SKM-1 (cell line): ENCODE measurements around the gene PKD2L1.

Experiments
- DNase-seq: peaks from one replicate; lab custom pipeline; 2025; ENCODE audit not compliant: unreplicated experiment; lab: John Stamatoyannopoulos, UW

The PKD2L1 gene

GRCh38 chr10:100356067-100357017 is 26.3 kb upstream of the PKD2L1 start:
- no peak for DNase-seq

DNA sequence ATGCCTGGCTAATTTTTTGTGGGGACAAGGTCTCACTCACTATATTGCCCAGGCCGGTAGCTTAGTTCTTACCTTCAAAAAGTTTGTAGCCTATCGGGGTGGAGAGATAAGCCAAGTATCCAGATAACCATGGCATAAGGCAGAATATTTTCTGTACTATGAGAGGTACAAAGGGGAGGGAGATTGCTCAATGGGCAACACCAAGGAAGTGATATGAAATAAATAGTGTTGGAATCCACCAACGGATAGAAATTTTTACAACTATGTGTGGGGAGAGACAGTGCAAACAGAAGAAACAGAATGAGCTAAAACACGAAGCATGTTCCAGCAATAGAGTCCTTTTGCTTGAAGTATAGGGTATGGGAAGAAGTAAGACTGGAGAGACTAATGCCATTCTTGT is 25.1 kb upstream of the PKD2L1 start:
- no peak for DNase-seq

- no peak for DNase-seq
These were observed 23.9 kb upstream of the PKD2L1 start for GRCh38 chr10:100353770-100354485.

GRCh38 chr10:100350914-100351485 is 21.0 kb upstream of the PKD2L1 start:
- no peak for DNase-seq

GRCh38 chr10:100349672-100350071 is 19.6 kb upstream of the PKD2L1 start:
- DNase-seq: no peak

DNA sequence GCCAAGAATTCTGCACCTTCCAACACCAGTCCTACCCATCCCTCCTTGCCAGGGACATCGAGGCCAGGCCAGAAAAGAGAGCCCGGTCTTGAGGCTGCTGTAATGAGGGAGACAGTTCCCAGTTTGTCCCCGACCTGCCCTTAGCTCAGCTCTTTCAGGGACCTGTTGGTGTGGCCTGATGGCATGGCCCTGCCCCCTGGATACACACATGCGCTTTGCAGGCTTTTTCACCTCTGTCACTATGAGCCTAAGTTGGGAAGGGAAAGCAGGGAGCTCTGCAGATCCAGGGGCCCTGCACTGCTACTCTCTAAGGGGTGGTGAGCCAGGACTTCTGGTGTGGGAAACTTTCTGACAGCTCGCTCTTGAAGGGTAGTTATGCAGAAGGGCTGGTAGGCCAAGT is 19.1 kb upstream of the PKD2L1 start:
- no peak for DNase-seq

GRCh38 chr10:100348389-100348927 is 18.4 kb upstream of the PKD2L1 start:
- DNase-seq: no peak

- DNase-seq: no peak
These were observed 17.7 kb upstream of the PKD2L1 start for GRCh38 chr10:100347568-100348195.

- DNase-seq: peak; percentile 95
These were observed 16.9 kb upstream of the PKD2L1 start, which contains the start of gene SCD for GRCh38 chr10:100346765-100347567. Gene SCD, plus strand, starts transcription at chr10:100347233. Its CDS starts 272 bp downstream, at chr10:100347505.

GRCh38 chr10:100346351-100346764 is 16.3 kb upstream of the PKD2L1 start:
- DNase-seq: no peak

DNA sequence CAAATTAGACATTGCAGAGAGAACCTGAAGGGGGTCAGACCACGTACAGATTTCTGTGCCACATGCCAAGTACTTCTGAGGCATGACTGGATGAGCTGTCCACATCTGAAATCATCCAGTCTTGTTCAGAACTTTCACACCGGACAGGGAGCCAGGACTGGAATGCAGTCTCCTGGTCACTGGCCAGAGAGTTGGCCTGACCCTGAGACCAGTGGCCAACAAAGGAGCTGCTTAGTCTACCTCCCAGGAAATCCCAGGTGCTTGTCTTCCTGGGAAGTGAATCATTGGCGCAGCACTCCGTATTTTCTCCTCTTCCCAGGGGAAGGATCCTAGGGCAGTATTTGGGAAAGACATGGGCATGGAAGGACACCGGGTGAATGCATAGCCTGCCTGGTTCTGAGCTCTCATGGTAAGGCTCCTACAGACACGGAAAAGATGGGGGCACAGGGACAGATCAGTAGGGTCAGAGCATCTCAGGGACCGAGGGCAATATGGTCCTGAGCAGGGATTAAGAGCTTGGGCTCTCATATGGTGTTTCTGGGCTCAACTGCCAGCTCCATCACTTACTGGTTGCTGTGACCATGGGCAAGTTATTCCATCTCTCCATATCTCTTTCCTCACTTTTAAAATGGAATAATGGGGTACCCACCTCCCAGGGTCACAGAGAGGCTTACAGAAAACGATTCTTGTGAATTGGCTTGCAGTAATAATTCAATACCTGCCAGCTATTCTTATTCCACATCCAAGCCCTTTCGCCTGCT is 15.7 kb upstream of the PKD2L1 start:
- DNase-seq: no peak

DNA sequence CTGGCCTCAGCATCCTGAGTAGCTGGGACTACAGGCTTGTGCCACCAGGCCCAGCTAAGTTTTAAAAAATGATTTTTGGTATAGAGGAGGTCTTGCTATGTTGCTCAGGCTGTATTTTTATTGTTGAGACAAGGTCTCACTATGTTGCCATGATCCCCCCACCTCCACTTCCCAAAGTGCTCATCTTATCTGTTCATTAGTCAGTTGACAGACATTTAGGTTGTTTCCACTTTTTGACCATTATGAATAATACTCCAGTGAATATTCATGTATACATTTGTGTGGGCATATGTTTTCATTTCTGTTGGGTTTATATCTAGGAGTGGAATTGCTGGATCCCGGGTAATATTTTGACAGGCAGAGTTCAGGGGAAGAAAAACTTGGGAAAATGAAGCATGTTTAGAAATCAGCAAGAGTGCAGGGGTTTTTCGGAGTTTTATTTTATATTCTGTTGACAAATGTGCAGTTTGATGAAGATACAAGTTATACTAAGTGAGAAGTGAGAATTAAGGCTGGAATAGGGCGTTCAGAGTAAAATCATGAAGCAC is 14.3 kb upstream of the PKD2L1 start:
- DNase-seq: no peak

DNA sequence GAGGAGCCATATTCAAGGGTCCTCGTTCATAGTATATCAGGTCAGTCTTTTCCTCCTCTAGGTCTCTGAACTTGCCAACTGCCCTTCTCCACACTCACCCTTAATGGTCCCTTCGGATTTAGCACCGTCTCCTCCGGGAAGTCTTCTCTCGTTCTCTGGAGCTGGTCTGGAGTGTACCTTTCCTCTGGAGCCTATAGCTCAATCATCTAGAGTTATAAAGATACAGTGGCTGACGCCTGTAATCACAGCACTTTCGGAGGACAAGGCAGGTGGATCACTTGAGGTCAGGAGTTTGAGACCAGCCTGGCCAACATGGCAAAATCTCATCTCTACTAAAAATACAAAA is 12.6 kb upstream of the PKD2L1 start:
- DNase-seq: no peak

GRCh38 chr10:100341953-100342626 is 12.1 kb upstream of the PKD2L1 start:
- peak; percentile 33 for DNase-seq

DNA sequence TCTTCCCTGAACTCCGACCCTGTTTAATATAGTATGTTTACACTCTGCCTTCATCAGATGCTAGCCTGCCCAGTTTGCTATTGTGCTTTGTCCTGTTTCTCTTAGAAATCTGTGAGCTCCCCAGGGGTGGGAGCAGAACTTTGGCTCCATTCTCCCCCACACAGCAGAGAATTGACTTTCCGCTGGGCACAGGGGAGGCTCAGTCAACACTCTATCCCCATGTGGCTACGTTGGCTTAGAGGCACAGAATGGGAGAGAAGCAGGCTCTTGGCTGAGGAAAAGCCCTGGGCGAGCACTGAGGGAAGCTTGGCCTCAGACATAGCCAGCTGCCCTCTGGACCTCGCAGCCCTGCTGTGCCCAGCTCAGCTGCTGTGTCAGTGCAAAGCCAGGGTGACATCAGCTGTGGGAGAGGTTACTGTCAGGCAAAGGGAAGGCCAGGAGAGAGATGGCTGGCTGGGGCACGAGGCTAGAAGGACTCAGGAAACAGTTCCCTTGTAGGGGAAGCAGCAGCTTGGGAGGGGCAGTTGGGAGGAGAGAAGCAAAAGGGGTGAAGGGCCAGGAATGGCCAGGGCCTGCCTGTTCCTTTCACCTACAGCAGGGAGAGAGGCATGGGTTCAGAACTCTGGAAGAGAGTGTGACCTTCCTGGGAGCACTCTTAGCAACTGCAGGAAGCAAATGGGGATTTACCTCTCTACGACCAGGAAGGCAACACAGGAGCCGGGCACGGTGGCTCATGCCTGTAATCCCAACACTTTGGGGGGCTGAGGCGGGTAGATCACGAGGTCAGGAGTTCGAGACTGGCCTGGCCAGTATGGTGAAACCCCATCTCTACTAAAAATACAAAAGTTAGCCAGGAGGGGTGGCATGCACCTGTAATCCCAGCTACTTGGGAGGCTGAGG is 11.2 kb upstream of the PKD2L1 start:
- DNase-seq: no peak

GRCh38 chr10:100339236-100339635 is 9.2 kb upstream of the PKD2L1 start:
- DNase-seq: peak; percentile 15

- DNase-seq: peak; percentile 39
These were observed 8.5 kb upstream of the PKD2L1 start for GRCh38 chr10:100338434-100339036.
